ENCODE results near the gene VWA8. TPM values are rescaled to one million over a fixed set of nuclear protein-coding genes. Genes with fewer than 3 reads are reported as not detected.

The VWA8 gene
- total RNA-seq, 2 experiments from 2014 or later, result 15.7 to 16.9 TPM

DNA sequence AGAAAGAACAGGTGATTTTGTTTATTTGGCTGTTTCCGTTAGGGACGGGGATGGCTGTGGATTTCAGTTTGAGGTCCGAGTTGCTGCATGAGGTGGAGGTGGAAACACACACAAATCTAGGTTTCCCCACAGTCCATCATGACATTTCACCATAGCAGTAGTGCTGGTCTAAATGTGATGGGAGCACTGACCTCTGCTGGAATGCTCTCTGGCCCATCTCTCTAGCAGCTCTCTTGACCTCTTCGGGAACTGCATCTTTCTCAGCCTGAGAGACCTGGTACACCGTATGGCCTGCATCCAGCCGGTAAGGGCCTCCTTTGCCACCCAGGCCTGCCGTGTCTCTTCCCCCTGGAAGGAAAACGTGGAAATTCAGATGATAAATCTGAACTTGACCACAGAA lies 349.5 kb downstream of the VWA8 start:
- H3K9me3 Mint-ChIP-seq (ENCODE audit: insufficient read depth), result no peaks in the 10 kb centered on the region
- DNase-seq (no peak), ATAC-seq (no peak)
- H3K27me3 Mint-ChIP-seq (ENCODE audit: low read depth), result no peaks in the 10 kb centered on the region
- no peak overlapping the region for H3K27ac Mint-ChIP-seq
- ChIA-PET CTCF (no interaction called here), POLR2A (no interaction called here)
- no peaks in the 10 kb centered on the region for H3K4me1 Mint-ChIP-seq (ENCODE audit: low read depth)
- no peak overlapping the region for H3K4me3 Mint-ChIP-seq
- H3K36me3 Mint-ChIP-seq (ENCODE audit: low read depth), result peaks cover 12% of the 10 kb centered on the region

DNA sequence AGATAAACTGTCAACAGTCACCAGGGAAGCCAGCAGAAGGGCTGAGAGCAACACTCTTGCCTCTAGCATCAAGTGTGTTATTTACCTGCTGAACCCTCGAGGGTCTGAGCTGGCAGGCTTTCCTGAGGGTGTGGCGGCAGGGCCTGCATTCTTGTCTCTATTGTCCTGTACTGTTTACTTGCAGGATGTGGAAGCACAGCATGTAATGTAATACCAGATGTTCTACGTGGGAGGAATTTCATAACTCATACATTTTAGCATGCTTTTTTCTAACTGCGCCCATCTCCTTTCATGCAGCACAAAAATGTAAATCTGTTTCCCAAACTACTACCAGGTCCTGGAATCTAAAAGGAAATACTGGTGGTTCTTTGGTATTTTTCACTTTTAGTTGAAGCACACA lies 350.5 kb downstream of the VWA8 start:
- Mint-ChIP-seq H3K27ac (no peak overlapping the region), H3K27me3 (ENCODE audit: low read depth) (no peaks in the 10 kb centered on the region), H3K4me3 (no peak overlapping the region), H3K36me3 (ENCODE audit: low read depth) (peaks cover 12% of the 10 kb centered on the region), H3K4me1 (ENCODE audit: low read depth) (no peaks in the 10 kb centered on the region), H3K9me3 (ENCODE audit: insufficient read depth) (no peaks in the 10 kb centered on the region)
- DNase-seq (no peak), ATAC-seq (no peak)
- POLR2A ChIA-PET, result no interaction called here
- CTCF ChIA-PET, result no interaction called here

DNA sequence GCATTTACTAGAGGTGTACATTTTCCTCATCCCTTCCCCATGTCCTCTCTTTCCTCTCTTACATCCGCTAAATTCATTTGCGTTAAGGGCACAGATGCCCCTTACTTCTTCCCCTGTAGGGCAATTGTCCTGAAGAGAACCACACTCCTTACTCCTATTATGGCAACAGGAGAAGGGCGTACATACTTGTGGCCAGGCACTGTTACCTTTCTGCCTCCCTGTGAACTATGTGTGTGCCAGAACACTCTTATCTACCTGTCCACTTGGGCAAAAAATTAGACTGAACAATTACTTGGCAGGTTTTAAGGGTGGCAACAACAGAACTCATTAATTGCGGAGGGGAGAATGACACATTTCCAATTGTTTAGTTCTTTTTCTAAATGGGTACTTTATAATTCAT lies 351.1 kb downstream of the VWA8 start:
- H3K4me1 Mint-ChIP-seq (ENCODE audit: low read depth), result no peaks in the 10 kb centered on the region
- no peaks in the 10 kb centered on the region for H3K27me3 Mint-ChIP-seq (ENCODE audit: low read depth)
- CTCF ChIA-PET, result no interaction called here
- POLR2A ChIA-PET, result no interaction called here
- ATAC-seq (no peak), DNase-seq (no peak)
- no peaks in the 10 kb centered on the region for H3K9me3 Mint-ChIP-seq (ENCODE audit: insufficient read depth)
- no peak overlapping the region for H3K27ac Mint-ChIP-seq
- H3K4me3 Mint-ChIP-seq, result no peak overlapping the region
- peaks cover 12% of the 10 kb centered on the region for H3K36me3 Mint-ChIP-seq (ENCODE audit: low read depth)

DNA sequence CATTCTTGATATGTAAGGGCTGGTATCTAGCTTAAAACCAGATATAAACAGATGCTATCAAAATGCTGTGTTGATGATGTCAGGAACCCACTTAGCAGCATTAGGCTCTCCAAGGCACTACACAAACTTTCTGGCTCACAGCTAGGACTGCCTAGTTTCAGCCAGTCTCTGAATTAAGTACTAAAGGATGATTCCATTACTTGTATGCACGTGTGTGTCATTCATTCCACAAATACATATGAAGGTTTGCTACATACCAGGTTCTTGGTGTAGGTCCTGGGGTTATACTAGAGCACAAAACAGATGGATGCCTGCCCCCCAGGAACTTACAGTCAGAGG lies 352.1 kb downstream of the VWA8 start:
- H3K4me3 Mint-ChIP-seq, result no peak overlapping the region
- peaks cover 11% of the 10 kb centered on the region for H3K36me3 Mint-ChIP-seq (ENCODE audit: low read depth)
- CTCF ChIA-PET, result interaction anchor here (1.0 kb wide), 1 partner anchor 150 kb away, joined by 3 read pairs; no protein-coding TSS in a partner anchor
- DNase-seq (no peak), ATAC-seq (no peak)
- no peak overlapping the region for H3K27ac Mint-ChIP-seq
- no peaks in the 10 kb centered on the region for H3K27me3 Mint-ChIP-seq (ENCODE audit: low read depth)
- POLR2A ChIA-PET, result no interaction called here
- no peaks in the 10 kb centered on the region for H3K9me3 Mint-ChIP-seq (ENCODE audit: insufficient read depth)
- H3K4me1 Mint-ChIP-seq (ENCODE audit: low read depth), result no peaks in the 10 kb centered on the region

DNA sequence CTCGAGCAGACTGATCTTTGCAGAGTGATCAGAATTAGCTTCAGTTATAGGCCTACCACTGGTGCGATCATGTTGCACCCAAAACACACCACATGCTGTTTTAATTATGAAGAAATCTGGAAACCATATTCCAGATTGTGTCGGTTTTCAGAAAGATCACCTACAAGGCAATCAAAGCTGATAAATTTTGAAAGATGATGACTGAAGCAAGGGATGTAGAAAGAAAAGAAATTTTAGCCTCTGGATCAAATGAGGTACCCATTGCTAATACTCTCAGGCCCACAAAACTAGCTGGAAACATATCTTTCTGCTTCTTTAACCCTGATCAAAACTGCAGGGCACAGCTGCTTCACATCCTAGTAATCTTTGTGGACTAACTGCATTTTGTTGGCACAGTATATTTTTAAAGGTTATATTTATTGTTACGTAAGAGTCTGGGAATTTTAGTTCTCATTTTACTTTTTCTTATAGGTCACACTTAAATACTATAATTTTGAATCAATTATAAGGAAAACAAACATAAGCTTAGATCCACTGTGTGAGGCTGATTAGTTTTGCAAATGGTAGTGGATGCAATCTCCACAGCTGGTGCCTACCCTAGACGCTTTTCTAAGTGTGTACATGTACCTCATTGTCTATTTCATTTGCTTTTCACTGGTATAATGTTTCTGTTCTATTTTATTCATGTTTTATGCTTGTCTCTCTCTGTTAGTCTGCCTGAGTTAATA lies 352.6 kb downstream of the VWA8 start:
- H3K27me3 Mint-ChIP-seq (ENCODE audit: low read depth), result no peaks in the 10 kb centered on the region
- no peak overlapping the region for H3K27ac Mint-ChIP-seq
- ChIA-PET POLR2A (no interaction called here), CTCF (interaction anchor here (1.0 kb wide), 1 partner anchor 150 kb away, joined by 3 read pairs; no protein-coding TSS in a partner anchor)
- H3K4me3 Mint-ChIP-seq, result no peak overlapping the region
- H3K36me3 Mint-ChIP-seq (ENCODE audit: low read depth), result peaks cover 11% of the 10 kb centered on the region
- no peak for DNase-seq
- no peaks in the 10 kb centered on the region for H3K4me1 Mint-ChIP-seq (ENCODE audit: low read depth)
- H3K9me3 Mint-ChIP-seq (ENCODE audit: insufficient read depth), result no peaks in the 10 kb centered on the region
- ATAC-seq, result no peak

DNA sequence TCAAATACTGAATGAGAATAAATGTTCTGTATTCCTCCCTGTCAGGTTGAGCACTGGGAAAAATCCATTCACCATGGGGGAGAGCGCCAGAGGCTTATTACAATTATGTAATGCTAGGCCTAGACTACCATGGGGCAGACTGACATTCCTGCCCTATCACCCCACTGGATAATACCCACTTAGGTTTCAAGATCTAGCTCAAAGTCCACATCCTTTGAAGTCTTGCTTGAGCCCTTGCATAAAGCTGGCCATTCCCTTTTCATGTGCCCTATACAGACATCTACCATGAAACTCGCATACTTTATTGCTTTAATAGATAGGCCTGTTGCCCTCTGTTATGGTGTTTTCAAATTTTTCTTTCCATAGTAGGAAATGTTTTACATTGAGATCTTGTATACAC lies 354.3 kb downstream of the VWA8 start:
- Mint-ChIP-seq H3K36me3 (ENCODE audit: low read depth) (peaks cover 11% of the 10 kb centered on the region), H3K27ac (no peak overlapping the region), H3K9me3 (ENCODE audit: insufficient read depth) (no peaks in the 10 kb centered on the region), H3K4me3 (no peak overlapping the region), H3K27me3 (ENCODE audit: low read depth) (no peaks in the 10 kb centered on the region), H3K4me1 (ENCODE audit: low read depth) (no peaks in the 10 kb centered on the region)
- ChIA-PET POLR2A (interaction anchor here (0.5 kb wide), 1 partner anchor 51 kb away, joined by 3 read pairs; no protein-coding TSS in a partner anchor), CTCF (no interaction called here)
- DNase-seq (no peak), ATAC-seq (no peak)

DNA sequence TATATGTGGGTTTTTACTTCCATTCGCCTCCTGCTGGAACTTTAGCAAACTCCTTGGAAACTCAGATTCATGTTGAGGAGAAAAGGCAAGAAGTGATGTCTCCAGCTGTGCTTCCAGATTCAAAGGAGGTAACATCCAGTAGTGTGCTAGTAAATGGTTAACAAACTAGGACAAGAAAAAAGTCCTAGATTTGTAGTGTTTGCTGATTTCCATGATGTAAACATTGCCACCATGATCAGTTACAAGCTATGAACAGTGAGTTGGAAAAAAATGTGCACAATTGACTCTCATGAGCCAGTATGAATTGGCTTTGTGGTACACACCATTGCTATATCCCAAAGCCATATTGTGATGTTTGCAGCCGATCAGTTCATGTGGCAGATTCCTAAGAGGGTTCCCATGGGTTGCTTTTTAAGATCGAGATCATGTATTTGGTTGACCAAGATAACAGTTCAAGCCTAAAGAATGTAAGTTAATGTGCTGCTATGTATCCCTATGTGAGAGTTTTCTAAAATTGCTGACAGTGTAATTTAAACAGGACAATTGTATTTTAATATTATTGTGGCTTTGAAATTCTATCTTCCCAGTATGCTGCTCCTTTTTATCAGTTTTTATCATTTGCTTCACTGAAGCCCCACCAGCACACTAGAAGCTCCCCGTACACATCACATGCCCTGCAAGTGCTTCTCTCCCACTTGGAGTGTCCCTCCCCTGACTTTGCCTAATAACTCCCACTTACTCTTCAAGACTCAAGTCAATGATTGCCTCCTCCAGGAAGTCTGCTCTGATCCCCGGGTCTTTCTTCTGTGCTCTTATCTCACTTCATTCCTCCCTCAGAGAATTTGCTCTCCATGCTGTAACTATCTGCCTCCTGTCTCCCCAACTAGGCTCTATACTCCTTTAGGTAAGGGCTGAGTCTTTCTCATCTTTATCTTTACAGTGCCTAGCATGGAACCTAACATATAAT lies 355.3 kb downstream of the VWA8 start:
- H3K4me1 Mint-ChIP-seq (ENCODE audit: low read depth), result no peaks in the 10 kb centered on the region
- CTCF ChIA-PET, result no interaction called here

DNA sequence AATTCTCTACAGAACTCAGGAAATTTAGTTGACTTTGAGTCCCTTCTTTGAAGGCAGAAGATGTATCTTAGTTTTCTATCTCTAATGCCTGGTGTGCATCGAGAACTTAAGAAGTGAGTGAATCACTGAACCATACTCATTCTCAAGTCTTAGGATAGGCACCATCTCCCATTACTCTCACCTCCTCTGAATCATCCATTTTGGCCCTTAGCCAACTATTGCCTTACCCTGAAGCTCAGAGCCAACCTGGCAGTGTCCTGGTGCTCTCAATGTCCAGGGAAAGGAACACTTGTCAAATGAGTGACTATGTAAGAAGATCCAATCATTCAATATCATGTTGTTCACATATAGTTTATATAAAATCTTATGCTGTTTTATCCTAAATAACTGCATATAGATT lies 357.0 kb downstream of the VWA8 start:
- Mint-ChIP-seq H3K27me3 (ENCODE audit: low read depth) (no peaks in the 10 kb centered on the region), H3K4me3 (no peak overlapping the region), H3K9me3 (ENCODE audit: insufficient read depth) (no peaks in the 10 kb centered on the region), H3K27ac (no peak overlapping the region), H3K36me3 (ENCODE audit: low read depth) (peaks cover 8% of the 10 kb centered on the region), H3K4me1 (ENCODE audit: low read depth) (no peaks in the 10 kb centered on the region)
- CTCF ChIA-PET, result no interaction called here
- POLR2A ChIA-PET, result no interaction called here
- DNase-seq, result no peak
- ATAC-seq, result no peak

More for the DNA sequence above, 355.3 kb downstream of the VWA8 start:
- Mint-ChIP-seq H3K4me3 (no peak overlapping the region), H3K27ac (no peak overlapping the region), H3K27me3 (ENCODE audit: low read depth) (no peaks in the 10 kb centered on the region), H3K9me3 (ENCODE audit: insufficient read depth) (no peaks in the 10 kb centered on the region), H3K36me3 (ENCODE audit: low read depth) (peaks cover 9% of the 10 kb centered on the region)
- ATAC-seq (no peak), DNase-seq (no peak)
- POLR2A ChIA-PET, result no interaction called here

DNA sequence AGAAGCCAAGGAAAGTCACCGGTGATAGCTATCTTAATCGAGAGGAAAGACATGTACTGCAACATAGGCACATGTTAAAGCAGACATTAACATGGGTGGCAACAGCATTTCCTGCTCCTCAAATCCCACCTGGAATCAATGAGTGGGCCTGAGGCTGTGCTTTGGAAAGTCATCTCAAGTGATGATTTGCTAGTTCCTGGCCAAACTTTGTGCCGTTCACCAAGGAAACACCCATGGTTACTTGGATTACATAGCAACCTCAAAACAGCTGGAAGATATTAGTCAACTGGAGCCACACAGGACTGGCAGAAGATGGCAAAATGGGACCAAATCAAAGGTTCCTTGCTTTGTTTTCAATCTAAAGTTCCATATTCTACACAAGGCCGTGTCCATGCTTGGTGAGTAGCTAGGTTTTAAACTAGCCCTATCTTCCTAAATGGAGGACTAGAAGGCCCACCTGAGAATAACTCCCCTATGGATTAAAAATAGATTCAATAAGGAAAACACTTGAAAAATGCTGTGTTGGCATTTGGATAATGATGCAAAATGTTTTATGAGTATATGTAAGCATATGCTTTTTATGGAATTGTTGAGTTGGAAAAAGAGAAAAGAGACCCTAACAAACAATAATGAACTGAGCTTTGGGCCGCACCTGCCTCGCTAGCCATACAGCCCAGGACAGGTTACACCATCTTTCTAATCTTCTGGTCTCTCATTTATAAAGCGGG lies 359.0 kb downstream of the VWA8 start:
- Mint-ChIP-seq H3K27me3 (ENCODE audit: low read depth) (no peaks in the 10 kb centered on the region), H3K4me1 (ENCODE audit: low read depth) (peaks cover under 1% of the 10 kb centered on the region), H3K9me3 (ENCODE audit: insufficient read depth) (no peaks in the 10 kb centered on the region), H3K4me3 (no peak overlapping the region), H3K27ac (no peak overlapping the region), H3K36me3 (ENCODE audit: low read depth) (peaks cover 11% of the 10 kb centered on the region)
- ChIA-PET POLR2A (no interaction called here), CTCF (no interaction called here)
- no peak for DNase-seq
- ATAC-seq, result no peak

DNA sequence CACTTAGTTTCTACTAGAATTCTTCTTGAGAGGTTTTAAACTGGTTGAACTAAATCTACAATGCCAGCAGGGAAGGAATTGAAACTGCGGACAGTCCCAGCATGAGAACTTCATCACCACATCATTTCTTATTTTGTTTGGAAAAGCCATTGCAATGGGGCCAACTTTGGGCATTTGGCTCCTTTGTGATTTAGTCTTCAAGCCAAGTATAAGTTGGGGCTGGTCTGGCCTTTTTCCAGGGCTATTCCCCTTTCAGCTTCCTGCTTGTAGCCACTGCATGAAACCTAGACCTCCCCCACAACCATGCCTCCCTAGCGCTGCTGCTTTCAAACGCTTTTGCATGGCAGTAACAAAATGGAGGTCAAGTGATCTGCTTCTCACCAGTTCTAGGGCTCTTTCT lies 361.3 kb downstream of the VWA8 start:
- POLR2A ChIA-PET, result no interaction called here
- no peaks in the 10 kb centered on the region for H3K9me3 Mint-ChIP-seq (ENCODE audit: insufficient read depth)
- no peaks in the 10 kb centered on the region for H3K27me3 Mint-ChIP-seq (ENCODE audit: low read depth)
- no peak overlapping the region for H3K4me3 Mint-ChIP-seq
- H3K27ac Mint-ChIP-seq, result no peak overlapping the region
- DNase-seq, result no peak
- no peak for ATAC-seq
- H3K4me1 Mint-ChIP-seq (ENCODE audit: low read depth), result peaks cover 12% of the 10 kb centered on the region
- peaks cover 8% of the 10 kb centered on the region for H3K36me3 Mint-ChIP-seq (ENCODE audit: low read depth)
- CTCF ChIA-PET, result no interaction called here

DNA sequence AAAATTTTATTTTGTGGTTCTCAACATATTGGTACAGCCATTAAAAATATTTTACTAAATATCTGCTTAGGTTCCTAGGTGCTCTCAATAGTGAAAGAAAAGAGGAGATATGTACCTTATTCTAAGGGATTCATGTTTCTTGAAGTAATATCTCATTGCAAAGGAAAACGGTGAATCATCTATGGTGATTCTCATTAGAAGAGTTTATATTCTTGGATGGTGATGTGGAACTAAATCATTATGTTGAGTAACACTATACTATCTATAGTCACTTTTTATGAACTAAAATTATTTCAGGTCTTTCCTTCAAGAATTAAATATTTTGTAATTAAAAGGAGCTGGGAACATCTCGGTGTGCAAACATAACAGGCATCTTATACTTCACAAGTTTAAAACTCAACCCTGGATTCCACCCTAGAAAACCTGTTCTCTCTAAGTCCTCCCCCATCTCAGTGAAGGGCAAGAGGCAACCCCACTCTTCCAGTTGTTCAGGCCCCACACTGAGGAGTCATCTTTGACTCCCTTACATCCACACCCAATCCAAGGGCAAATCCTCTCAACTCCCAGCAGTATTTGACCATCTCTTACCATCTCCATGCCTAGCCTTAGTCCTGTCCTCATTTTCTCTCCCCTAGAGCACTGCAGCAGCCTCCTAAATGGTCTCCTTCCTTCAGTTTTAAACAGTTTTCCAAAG lies 363.4 kb downstream of the VWA8 start:
- Mint-ChIP-seq H3K4me3 (no peak overlapping the region), H3K9me3 (ENCODE audit: insufficient read depth) (no peaks in the 10 kb centered on the region), H3K36me3 (ENCODE audit: low read depth) (peaks cover 12% of the 10 kb centered on the region), H3K27me3 (ENCODE audit: low read depth) (no peaks in the 10 kb centered on the region), H3K4me1 (ENCODE audit: low read depth) (peaks cover 12% of the 10 kb centered on the region), H3K27ac (no peak overlapping the region)
- no peak for ATAC-seq
- DNase-seq, result no peak
- CTCF ChIA-PET, result no interaction called here
- POLR2A ChIA-PET, result no interaction called here

All from activated CD8-positive, alpha-beta T cell treated with anti-CD3 and anti-CD28 coated beads, Interleukin-2, amount 10 ng/mL, durations not matched to agents 7 days and 5 days (primary cell).